Muscle layer of duodenum (tissue), 2 donors: ENCODE results near the gene ETNK2.

Source experiments
- H3K27ac ChIP-seq: one replicate; pipeline ENCODE4 v1.7.0; 2013; ENCODE audit warnings: mild to moderate bottlenecking, low read length
- H3K27me3 ChIP-seq: one replicate; pipeline ENCODE4 v1.7.0; 2013; ENCODE audit warnings: low read depth, mild to moderate bottlenecking, control low read depth, low read length
- H3K36me3 ChIP-seq, 2 donors: one replicate each; pipeline ENCODE4 v1.7.0; 2013; ENCODE audit warnings: low read length in 2 of 2, control low read depth in 1 of 2, mild to moderate bottlenecking in 1 of 2; ENCODE audit not compliant: insufficient read depth in 2 of 2, control insufficient read depth in 1 of 2
- H3K4me1 ChIP-seq, 2 donors: one replicate each; pipeline ENCODE4 v1.7.0; 2013; ENCODE audit warnings: low read length in 2 of 2, mild to moderate bottlenecking in 2 of 2, control low read depth in 1 of 2, moderate library complexity in 1 of 2; ENCODE audit not compliant: insufficient read depth in 2 of 2, control insufficient read depth in 1 of 2
- H3K4me3 ChIP-seq, 2 donors: one replicate each; pipeline ENCODE4 v1.7.0; 2013; ENCODE audit warnings: low read length in 2 of 2, low read depth in 1 of 2, mild to moderate bottlenecking in 1 of 2
- H3K9me3 ChIP-seq, 2 donors: one replicate each; pipeline ENCODE4 v1.7.0; 2013; ENCODE audit warnings: low read length in 2 of 2, control low read depth in 1 of 2, mild to moderate bottlenecking in 1 of 2; ENCODE audit not compliant: control insufficient read depth in 1 of 2
- donor health status: healthy.

The ETNK2 gene

DNA sequence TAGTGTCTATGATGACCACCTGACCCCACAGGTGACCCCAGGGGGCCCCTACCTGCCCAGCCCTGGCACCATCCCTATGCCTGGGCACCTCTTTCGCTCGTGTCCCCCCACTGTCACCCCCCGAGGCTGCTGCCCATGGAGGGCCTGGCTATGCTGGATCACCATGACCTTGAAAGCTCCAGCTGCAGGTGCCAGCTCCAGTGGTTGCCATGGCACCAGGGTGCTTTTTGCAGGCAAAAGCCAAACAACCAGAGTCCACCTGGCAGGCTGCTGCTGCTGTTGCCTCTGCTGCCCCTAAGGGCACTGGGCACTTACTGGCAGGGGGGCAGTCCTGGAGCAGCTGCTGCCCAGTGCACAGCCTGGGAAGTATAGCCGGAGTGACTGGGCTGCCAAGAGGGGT is 21.7 kb downstream of the ETNK2 start:
- no peak overlapping the region for H3K4me3 ChIP-seq
- H3K27me3 ChIP-seq = no peaks in the 10 kb centered on the region
- H3K27ac ChIP-seq = no peak overlapping the region
- peaks cover 0 to 15% of the 10 kb centered on the region in 2 donors for H3K4me1 ChIP-seq
- H3K36me3 ChIP-seq = peaks cover 0 to 13% of the 10 kb centered on the region in 2 donors
- no peaks in the 10 kb centered on the region for H3K9me3 ChIP-seq

DNA sequence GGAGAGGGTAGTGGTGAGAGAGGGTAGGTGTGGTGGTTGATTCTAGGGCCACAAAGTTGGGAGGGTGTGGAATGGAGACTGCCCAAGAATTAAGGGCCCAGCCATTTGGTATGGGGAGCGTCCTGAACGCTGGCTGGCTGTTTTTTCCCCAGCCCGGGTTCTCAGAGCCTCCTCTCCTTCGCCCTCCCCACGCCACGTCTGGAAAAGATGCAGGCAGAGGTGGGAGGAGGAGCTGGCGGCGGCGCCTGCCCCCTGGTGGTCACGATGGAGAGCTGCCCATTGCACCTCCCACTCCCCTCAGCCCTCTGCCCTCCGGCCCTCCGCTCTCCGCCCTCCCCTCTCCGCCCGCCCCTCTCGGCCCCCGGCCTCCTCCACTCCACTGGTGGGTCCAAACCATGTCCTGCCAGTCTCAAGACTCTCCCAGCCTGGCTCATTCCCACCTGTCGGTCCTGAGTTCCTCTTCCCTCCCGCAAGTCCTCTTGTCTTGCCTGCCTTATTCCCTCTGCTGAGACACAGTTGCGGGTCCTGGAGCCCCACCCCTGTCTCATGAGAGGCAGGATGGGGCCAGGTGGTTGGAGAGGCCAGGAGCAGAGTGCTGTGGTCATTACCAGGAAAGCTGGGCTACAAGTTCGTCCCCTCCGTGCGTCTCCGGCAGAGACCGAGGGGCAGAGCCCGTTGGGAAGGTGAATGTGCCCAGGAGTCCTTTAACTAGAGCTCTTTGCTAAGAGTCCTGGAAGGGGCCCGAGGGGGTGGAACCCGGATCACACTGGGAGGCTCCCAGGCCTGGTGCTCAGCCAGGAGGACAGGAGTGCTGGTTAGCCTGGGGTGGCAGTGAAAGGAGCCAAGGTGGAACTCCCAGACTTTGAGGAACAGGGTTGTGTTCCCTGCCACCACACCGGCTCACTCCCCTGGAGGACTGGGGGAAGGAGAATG is 22.6 kb downstream of the ETNK2 start:
- Histone ChIP-seq H3K27me3 (no peaks in the 10 kb centered on the region), H3K9me3 (no peaks in the 10 kb centered on the region), H3K4me1 (peaks cover 0 to 15% of the 10 kb centered on the region in 2 donors), H3K27ac (no peak overlapping the region), H3K4me3 (peak overlapping the region; percentile 15 to 44), H3K36me3 (peaks cover 0 to 10% of the 10 kb centered on the region in 2 donors)

- Histone ChIP-seq H3K36me3 (peaks cover 7% of the 10 kb centered on the region in 2 donors), H3K27ac (no peak overlapping the region), H3K27me3 (no peaks in the 10 kb centered on the region), H3K4me1 (peaks cover 0 to 15% of the 10 kb centered on the region in 2 donors), H3K9me3 (no peaks in the 10 kb centered on the region), H3K4me3 (no peak overlapping the region)
Measured at GRCh38 chr1:204128464-204128963, 23.3 kb downstream of the ETNK2 start.

DNA sequence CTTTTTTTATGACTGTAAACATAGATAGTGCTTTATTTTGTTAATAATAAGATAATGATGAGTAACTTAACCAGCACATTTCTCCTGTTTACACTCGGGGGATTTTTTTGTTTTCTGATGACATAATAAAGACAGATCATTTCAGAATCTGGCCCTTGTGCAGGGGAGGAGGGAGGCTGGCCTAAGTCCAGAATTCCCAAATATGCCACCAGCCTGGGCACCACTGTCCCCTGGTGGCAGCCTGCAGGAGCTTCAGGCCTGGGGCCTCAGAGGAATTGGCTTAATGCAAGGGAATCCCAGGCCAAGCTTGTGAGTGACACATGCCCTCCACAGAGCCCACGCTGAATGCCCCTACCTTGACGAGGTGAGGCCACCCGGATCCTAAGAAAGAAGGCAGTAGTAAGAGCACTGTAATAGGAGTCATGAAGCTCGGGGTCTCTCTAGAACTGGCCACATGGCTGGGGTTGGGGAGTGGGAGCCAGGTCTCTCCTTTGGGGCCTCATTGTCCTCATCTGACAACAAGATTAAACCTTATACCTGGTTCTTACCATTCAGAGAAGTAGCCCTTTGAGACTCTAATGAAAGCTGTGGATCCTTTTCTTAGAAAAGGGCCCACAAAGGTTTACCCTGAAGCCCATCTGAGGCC is 24.1 kb downstream of the ETNK2 start:
- Histone ChIP-seq H3K4me3 (no peak overlapping the region), H3K27ac (no peak overlapping the region), H3K27me3 (no peaks in the 10 kb centered on the region), H3K4me1 (peaks cover 0 to 15% of the 10 kb centered on the region in 2 donors), H3K36me3 (peaks cover 15% of the 10 kb centered on the region in 2 donors), H3K9me3 (no peaks in the 10 kb centered on the region)

GRCh38 chr1:204126956-204127355 is 24.9 kb downstream of the ETNK2 start:
- Histone ChIP-seq H3K27me3 (no peaks in the 10 kb centered on the region), H3K4me1 (peaks cover 0 to 15% of the 10 kb centered on the region in 2 donors), H3K4me3 (no peak overlapping the region), H3K36me3 (peaks cover 19 to 22% of the 10 kb centered on the region in 2 donors), H3K27ac (no peak overlapping the region), H3K9me3 (no peaks in the 10 kb centered on the region)

GRCh38 chr1:204126386-204126785 is 25.5 kb downstream of the ETNK2 start:
- peaks cover 0 to 15% of the 10 kb centered on the region in 2 donors for H3K4me1 ChIP-seq
- H3K9me3 ChIP-seq = no peaks in the 10 kb centered on the region
- H3K27me3 ChIP-seq = no peaks in the 10 kb centered on the region
- H3K36me3 ChIP-seq = peaks cover 19 to 28% of the 10 kb centered on the region in 2 donors
- H3K4me3 ChIP-seq = no peak overlapping the region
- H3K27ac ChIP-seq = no peak overlapping the region

DNA sequence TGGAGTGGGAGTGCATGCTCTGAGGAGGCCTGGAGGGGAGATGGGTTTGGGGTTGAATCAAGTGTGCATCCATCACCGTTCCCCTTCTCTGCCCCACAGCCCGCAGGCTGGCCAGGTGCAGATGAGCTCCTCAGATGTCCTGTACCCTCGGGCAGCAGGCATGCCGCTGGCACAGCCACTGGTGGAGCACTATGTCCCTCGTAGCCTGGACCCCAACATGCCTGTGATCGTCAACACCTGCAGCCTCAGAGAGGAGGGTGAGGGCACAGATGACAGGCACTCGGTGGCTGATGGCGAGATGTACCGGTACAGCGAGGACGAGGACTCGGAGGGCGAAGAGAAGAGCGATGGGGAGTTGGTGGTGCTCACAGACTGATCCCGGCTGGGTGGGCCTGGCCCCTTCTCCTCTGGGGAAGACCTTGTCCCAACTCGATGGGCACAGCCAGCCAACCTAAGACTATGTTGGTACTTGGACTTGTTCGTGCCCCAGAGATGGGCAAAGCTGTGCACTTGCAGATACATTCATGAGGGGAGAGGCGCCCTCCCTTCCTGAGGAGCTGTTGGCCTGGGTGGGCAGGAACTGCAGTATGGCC is 26.0 kb downstream of the ETNK2 start:
- Histone ChIP-seq H3K27ac (no peak overlapping the region), H3K4me1 (peaks cover 0 to 15% of the 10 kb centered on the region in 2 donors), H3K27me3 (no peaks in the 10 kb centered on the region), H3K9me3 (no peaks in the 10 kb centered on the region), H3K4me3 (no peak overlapping the region), H3K36me3 (peaks cover 19 to 31% of the 10 kb centered on the region in 2 donors)

GRCh38 chr1:204124639-204125038 is 27.2 kb downstream of the ETNK2 start:
- Histone ChIP-seq H3K9me3 (no peaks in the 10 kb centered on the region), H3K27me3 (no peaks in the 10 kb centered on the region), H3K4me1 (peaks cover 0 to 15% of the 10 kb centered on the region in 2 donors), H3K27ac (no peak overlapping the region), H3K4me3 (no peak overlapping the region), H3K36me3 (peaks cover 27 to 38% of the 10 kb centered on the region in 2 donors)

DNA sequence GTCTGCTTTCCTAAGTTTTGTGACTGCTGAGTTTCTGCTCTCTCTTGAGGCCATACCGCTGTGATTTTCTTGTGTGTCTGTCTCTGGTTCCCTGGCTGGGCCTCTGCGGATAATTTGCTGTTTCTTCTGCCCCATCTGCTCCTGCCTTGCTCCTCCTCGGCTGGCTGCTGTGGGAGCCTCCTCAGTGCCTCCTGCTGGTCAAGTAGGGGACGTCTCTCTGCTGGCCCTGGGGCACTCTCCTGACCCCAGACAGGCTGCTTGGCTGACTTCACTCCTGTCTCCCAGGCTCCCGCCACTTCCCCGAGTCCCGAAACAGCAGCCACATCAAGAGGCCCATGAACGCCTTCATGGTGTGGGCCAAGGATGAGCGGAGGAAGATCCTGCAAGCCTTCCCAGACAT is 28.5 kb downstream of the ETNK2 start:
- no peak overlapping the region for H3K27ac ChIP-seq
- H3K27me3 ChIP-seq = no peaks in the 10 kb centered on the region
- H3K4me1 ChIP-seq = peaks cover 0 to 10% of the 10 kb centered on the region in 2 donors
- H3K36me3 ChIP-seq = peaks cover 27 to 41% of the 10 kb centered on the region in 2 donors
- H3K4me3 ChIP-seq = no peak overlapping the region
- H3K9me3 ChIP-seq = no peaks in the 10 kb centered on the region

GRCh38 chr1:204121840-204122555 is 29.8 kb downstream of the ETNK2 start:
- H3K9me3 ChIP-seq = no peaks in the 10 kb centered on the region
- no peaks in the 10 kb centered on the region for H3K27me3 ChIP-seq
- no peak overlapping the region for H3K27ac ChIP-seq
- H3K36me3 ChIP-seq = peaks cover 27 to 49% of the 10 kb centered on the region in 2 donors
- no peak overlapping the region for H3K4me3 ChIP-seq
- peaks cover 0 to 3% of the 10 kb centered on the region in 2 donors for H3K4me1 ChIP-seq
